HepG2 (cell line): ENCODE measurements around the gene FIZ1.

Experiments
- ATAD3A ChIP-seq: sonication (generic); formaldehyde crosslinking; IDR thresholded peaks from 2 replicates; pipeline ENCODE4 v1.4.0; 2020; ENCODE audit warnings: missing genetic modification reagents
- FOXP1 ChIP-seq, 2 experiments: fragments of 450-650 bp in 1 of 2; IDR thresholded peaks; 2 replicates each; pipeline ENCODE4 v1.6.1; 2017 to 2018; ENCODE audit warnings: antibody characterized with exemption in 1 of 2
- HDAC2 ChIP-seq: sonication (generic); formaldehyde crosslinking; IDR thresholded peaks from 2 replicates; pipeline ENCODE4 v1.4.0; 2020; ENCODE audit warnings: missing genetic modification reagents
- KDM2A ChIP-seq: sonication (generic); formaldehyde crosslinking; IDR thresholded peaks from 2 replicates; pipeline ENCODE4 v1.4.0; 2020; ENCODE audit warnings: low read depth, missing genetic modification reagents, borderline replicate concordance
- SIX4 ChIP-seq: sonication (generic); formaldehyde crosslinking; IDR thresholded peaks from 2 replicates; pipeline ENCODE4 v1.4.0; 2020; ENCODE audit warnings: missing genetic modification reagents
- ZFP36L2 ChIP-seq: sonication (generic); formaldehyde crosslinking; IDR thresholded peaks from 2 replicates; pipeline ENCODE4 v1.4.0; 2020; ENCODE audit warnings: missing genetic modification reagents
- ZNF256 ChIP-seq: sonication (generic); formaldehyde crosslinking; conservative IDR thresholded peaks from 2 replicates; pipeline ENCODE4 v1.4.0; 2020; ENCODE audit warnings: missing genetic modification reagents
- ZNF383 ChIP-seq: sonication (generic); formaldehyde crosslinking; IDR thresholded peaks from 2 replicates; pipeline ENCODE4 v1.4.0; 2020; ENCODE audit warnings: missing genetic modification reagents, mild to moderate bottlenecking, borderline replicate concordance
- TF ChIP-seq, protein P1 (sequence below): sonication (generic); formaldehyde crosslinking; IDR thresholded peaks from 2 replicates; pipeline ENCODE4 v1.5.0; 2020; ENCODE audit warnings: mild to moderate bottlenecking, missing genetic modification reagents, moderate library complexity

DNA sequence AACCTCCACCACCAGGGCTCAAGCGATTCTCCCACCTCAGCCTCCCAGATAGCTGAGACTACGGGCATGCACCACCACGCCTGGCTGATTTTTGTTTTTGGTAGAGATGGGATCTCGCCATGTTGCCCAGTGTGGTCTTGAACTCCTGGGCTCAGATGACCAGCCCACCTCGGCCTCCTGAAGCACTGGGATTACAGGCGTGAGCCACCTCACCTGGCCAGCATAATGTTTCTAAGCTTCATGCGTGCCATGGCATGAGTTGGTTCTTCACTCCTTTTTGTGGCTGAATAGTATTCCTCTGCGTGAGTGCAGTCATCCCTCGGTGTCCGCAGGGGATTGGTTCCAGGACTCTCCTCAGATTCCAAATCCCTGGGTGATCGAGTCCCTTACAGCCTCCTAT is 14.4 kb downstream of the FIZ1 start:
- TF ChIP-seq KDM2A (CRISPR knock-in tag) (no peak), ZNF383 (CRISPR knock-in tag) (no peak), FOXP1 (IDR thresholded peaks at IDR 0.05) (no peak), FOXP1 (CRISPR knock-in tag; IDR thresholded peaks at IDR 0.05) (no peak), ZFP36L2 (CRISPR knock-in tag) (no peak), SIX4 (CRISPR knock-in tag) (no peak), ATAD3A (no peak), HDAC2 (CRISPR knock-in tag) (no peak), ZNF256 (CRISPR knock-in tag) (no peak)
- TF ChIP-seq, protein P1, sequence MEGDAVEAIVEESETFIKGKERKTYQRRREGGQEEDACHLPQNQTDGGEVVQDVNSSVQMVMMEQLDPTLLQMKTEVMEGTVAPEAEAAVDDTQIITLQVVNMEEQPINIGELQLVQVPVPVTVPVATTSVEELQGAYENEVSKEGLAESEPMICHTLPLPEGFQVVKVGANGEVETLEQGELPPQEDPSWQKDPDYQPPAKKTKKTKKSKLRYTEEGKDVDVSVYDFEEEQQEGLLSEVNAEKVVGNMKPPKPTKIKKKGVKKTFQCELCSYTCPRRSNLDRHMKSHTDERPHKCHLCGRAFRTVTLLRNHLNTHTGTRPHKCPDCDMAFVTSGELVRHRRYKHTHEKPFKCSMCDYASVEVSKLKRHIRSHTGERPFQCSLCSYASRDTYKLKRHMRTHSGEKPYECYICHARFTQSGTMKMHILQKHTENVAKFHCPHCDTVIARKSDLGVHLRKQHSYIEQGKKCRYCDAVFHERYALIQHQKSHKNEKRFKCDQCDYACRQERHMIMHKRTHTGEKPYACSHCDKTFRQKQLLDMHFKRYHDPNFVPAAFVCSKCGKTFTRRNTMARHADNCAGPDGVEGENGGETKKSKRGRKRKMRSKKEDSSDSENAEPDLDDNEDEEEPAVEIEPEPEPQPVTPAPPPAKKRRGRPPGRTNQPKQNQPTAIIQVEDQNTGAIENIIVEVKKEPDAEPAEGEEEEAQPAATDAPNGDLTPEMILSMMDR (CRISPR knock-in tag): no peak
